ENCODE measurements around the gene UBE2L6.

DNA sequence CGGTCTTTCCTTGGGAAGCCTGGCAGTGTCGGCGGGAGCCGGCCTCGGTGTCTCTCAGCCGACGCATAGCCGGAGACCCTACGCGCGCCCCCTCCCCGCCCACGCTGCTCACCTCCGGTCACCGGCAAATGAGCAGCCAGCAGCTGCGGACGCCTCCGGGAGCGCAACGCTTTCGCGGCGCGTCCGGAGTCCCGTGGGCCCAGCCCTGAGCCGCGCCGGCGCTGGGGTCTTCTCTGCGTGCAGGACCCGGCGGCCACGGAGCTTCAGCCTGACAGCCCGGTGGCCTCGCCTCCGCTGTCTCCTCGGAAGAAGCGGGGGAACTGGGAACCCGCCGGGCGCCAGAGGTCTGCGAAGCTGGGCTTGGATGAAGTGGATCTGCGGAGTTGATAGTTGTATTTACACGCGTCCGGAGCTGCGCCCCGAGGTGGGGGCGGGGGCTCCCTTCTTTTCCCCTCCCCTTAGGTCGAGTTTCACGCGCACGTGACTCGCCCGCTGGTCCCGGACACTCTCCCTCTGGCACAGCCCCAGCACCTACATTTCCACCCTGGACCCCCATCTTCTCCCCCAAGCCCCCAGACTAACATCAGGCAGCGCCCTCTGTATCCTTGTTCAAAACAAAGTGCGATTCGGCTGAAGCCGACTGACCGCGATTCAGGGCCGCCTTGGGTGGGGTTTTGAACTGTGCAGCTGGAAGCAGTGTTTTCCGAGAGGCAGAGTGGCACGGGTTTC is 52.0 kb downstream of the UBE2L6 start, which contains the start of gene SLC43A1:
- TF ChIP-seq, protein P1, sequence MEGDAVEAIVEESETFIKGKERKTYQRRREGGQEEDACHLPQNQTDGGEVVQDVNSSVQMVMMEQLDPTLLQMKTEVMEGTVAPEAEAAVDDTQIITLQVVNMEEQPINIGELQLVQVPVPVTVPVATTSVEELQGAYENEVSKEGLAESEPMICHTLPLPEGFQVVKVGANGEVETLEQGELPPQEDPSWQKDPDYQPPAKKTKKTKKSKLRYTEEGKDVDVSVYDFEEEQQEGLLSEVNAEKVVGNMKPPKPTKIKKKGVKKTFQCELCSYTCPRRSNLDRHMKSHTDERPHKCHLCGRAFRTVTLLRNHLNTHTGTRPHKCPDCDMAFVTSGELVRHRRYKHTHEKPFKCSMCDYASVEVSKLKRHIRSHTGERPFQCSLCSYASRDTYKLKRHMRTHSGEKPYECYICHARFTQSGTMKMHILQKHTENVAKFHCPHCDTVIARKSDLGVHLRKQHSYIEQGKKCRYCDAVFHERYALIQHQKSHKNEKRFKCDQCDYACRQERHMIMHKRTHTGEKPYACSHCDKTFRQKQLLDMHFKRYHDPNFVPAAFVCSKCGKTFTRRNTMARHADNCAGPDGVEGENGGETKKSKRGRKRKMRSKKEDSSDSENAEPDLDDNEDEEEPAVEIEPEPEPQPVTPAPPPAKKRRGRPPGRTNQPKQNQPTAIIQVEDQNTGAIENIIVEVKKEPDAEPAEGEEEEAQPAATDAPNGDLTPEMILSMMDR (IDR thresholded peaks at IDR 0.05; ENCODE audit: low read depth, low read length, missing input control) = no peak
- TF ChIP-seq FOXA1 (IDR thresholded peaks at IDR 0.05) = no peak
- peak; percentile 30 for TF ChIP-seq SP1 (IDR thresholded peaks at IDR 0.05)
- no peak for TF ChIP-seq YY1 (IDR thresholded peaks at IDR 0.05)
- TF ChIP-seq, protein P2, sequence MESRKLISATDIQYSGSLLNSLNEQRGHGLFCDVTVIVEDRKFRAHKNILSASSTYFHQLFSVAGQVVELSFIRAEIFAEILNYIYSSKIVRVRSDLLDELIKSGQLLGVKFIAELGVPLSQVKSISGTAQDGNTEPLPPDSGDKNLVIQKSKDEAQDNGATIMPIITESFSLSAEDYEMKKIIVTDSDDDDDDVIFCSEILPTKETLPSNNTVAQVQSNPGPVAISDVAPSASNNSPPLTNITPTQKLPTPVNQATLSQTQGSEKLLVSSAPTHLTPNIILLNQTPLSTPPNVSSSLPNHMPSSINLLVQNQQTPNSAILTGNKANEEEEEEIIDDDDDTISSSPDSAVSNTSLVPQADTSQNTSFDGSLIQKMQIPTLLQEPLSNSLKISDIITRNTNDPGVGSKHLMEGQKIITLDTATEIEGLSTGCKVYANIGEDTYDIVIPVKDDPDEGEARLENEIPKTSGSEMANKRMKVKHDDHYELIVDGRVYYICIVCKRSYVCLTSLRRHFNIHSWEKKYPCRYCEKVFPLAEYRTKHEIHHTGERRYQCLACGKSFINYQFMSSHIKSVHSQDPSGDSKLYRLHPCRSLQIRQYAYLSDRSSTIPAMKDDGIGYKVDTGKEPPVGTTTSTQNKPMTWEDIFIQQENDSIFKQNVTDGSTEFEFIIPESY (IDR thresholded peaks at IDR 0.05) = no peak
- TF ChIP-seq JUND (IDR thresholded peaks at IDR 0.05) = no peak
- peak in 1 of 2 donors; percentile 15 for TF ChIP-seq RAD21 (IDR thresholded peaks at IDR 0.05)
- TF ChIP-seq REST (IDR thresholded peaks at IDR 0.05) = peak; percentile 72
- TF ChIP-seq EGR1 (IDR thresholded peaks at IDR 0.05; ENCODE audit: low read depth in 2 of 2) = no peak
- no peak for TF ChIP-seq RXRA (IDR thresholded peaks at IDR 0.05)

Measured in liver (tissue), 3 donors.